Measurements from ENCODE around the gene ANOS1.

The ANOS1 gene

DNA sequence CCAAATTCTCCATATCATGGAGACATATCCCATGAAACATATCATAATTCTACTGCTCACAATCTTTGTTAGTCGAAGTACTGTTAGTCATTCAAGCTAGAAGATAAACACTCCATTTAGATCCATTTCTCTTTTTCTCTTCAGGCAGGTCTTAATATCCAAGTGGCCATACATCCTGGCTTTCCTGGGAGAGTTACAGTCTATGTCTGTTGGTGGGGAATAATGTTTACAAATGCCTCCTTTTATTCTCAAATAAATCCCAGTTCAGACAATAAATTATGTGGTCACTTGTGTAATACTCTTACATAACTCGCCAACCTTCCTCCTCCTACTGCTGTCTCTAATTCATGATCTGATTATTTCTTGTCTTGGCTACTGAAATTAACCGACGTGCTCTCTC lies 185.2 kb downstream of the ANOS1 start:
- H3K4me2 ChIP-seq (ENCODE audit: low read depth, low read length, poor library complexity, severe bottlenecking): no peak overlapping the region
- no peaks in the 10 kb centered on the region for H3K9me2 ChIP-seq (replicated peaks; ENCODE audit: insufficient read depth, low read length)
- H3K9ac ChIP-seq (ENCODE audit: low read length): no peak overlapping the region
- H3K79me2 ChIP-seq (ENCODE audit: insufficient read depth, low read length): no peaks in the 10 kb centered on the region
- no peaks in the 10 kb centered on the region for H3K36me3 ChIP-seq (ENCODE audit: low read length)
- H3K4me3 ChIP-seq (ENCODE audit: insufficient read depth, low read length, poor library complexity, severe bottlenecking): no peak overlapping the region
- no peak overlapping the region for H3K27ac ChIP-seq (ENCODE audit: low read depth, low read length)
- H3F3A ChIP-seq (ENCODE audit: insufficient read depth): no peaks in the 10 kb centered on the region
- H3K27me3 ChIP-seq (ENCODE audit: low read length): no peaks in the 10 kb centered on the region
- no peaks in the 10 kb centered on the region for H3K9me3 ChIP-seq (ENCODE audit: insufficient read depth, low read length)
- TF ChIP-seq, protein P1, sequence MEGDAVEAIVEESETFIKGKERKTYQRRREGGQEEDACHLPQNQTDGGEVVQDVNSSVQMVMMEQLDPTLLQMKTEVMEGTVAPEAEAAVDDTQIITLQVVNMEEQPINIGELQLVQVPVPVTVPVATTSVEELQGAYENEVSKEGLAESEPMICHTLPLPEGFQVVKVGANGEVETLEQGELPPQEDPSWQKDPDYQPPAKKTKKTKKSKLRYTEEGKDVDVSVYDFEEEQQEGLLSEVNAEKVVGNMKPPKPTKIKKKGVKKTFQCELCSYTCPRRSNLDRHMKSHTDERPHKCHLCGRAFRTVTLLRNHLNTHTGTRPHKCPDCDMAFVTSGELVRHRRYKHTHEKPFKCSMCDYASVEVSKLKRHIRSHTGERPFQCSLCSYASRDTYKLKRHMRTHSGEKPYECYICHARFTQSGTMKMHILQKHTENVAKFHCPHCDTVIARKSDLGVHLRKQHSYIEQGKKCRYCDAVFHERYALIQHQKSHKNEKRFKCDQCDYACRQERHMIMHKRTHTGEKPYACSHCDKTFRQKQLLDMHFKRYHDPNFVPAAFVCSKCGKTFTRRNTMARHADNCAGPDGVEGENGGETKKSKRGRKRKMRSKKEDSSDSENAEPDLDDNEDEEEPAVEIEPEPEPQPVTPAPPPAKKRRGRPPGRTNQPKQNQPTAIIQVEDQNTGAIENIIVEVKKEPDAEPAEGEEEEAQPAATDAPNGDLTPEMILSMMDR (IDR thresholded peaks at IDR 0.05; ENCODE audit: insufficient read depth, low read length, poor library complexity, severe bottlenecking): no peak
- no peak for TF ChIP-seq EZH2phosphoT487 (conservative IDR thresholded peaks at IDR 0.05; ENCODE audit: low read length)
- no peaks in the 10 kb centered on the region for H4K20me1 ChIP-seq (ENCODE audit: low read depth, low read length)
- no peak overlapping the region for H2AFZ ChIP-seq (ENCODE audit: low read depth, low read length, severe bottlenecking)

DNA sequence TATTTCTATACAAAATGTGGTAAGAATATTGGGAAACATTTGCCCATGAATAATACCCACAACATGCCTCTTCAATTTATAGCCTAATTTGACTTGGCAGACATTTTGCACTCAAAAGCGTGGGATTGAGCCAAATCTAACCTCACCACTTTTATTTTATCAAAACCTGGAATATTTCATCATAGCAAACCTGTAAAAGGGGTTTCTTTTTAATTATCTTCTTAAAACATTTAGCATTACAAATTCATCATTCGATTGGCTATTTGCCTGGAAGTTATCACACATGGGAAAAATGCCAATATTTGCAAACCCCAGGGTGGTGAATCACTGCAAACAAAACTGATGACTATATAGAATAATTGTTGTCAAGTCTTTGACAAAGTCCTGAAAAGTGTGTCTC lies 211.1 kb downstream of the ANOS1 start:
- Histone ChIP-seq H3K4me3 (ENCODE audit: insufficient read depth, low read length, poor library complexity, severe bottlenecking) (no peak overlapping the region), H3K9ac (ENCODE audit: low read length) (no peak overlapping the region), H3K4me2 (ENCODE audit: low read depth, low read length, poor library complexity, severe bottlenecking) (no peak overlapping the region), H3K79me2 (ENCODE audit: insufficient read depth, low read length) (no peaks in the 10 kb centered on the region), H4K20me1 (ENCODE audit: low read depth, low read length) (no peaks in the 10 kb centered on the region), H3K36me3 (ENCODE audit: low read length) (no peaks in the 10 kb centered on the region), H3K27ac (ENCODE audit: low read depth, low read length) (no peak overlapping the region), H3K9me2 (replicated peaks; ENCODE audit: insufficient read depth, low read length) (no peaks in the 10 kb centered on the region), H3K9me3 (ENCODE audit: insufficient read depth, low read length) (no peaks in the 10 kb centered on the region), H3F3A (ENCODE audit: insufficient read depth) (no peaks in the 10 kb centered on the region), H2AFZ (ENCODE audit: low read depth, low read length, severe bottlenecking) (no peak overlapping the region), H3K27me3 (ENCODE audit: low read length) (no peaks in the 10 kb centered on the region)
- TF ChIP-seq, protein P1 (IDR thresholded peaks at IDR 0.05; ENCODE audit: insufficient read depth, low read length, poor library complexity, severe bottlenecking): no peak
- TF ChIP-seq EZH2phosphoT487 (conservative IDR thresholded peaks at IDR 0.05; ENCODE audit: low read length): no peak

DNA sequence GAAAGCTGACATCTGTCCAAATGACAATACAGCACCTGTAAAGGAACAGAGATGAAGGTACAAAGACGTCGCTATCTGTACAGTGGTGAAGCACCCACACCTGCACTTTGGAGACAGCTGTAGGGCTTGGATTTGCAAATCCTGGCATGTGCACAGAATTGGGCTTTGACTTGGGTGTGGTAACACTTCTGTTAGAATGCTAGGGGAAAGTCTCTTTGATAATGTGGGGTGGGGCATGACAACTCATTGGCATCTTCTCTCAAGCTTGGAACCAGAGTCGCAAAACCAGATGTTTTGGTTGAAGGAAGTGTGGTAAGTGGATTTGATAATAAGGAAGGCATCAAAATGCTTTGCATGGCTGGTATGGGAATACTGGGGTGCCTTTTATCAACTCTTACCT lies 211.8 kb downstream of the ANOS1 start:
- Histone ChIP-seq H3K9me3 (ENCODE audit: insufficient read depth, low read length) (no peaks in the 10 kb centered on the region), H3F3A (ENCODE audit: insufficient read depth) (no peaks in the 10 kb centered on the region), H3K27me3 (ENCODE audit: low read length) (no peaks in the 10 kb centered on the region), H4K20me1 (ENCODE audit: low read depth, low read length) (no peaks in the 10 kb centered on the region), H3K36me3 (ENCODE audit: low read length) (no peaks in the 10 kb centered on the region), H3K27ac (ENCODE audit: low read depth, low read length) (no peak overlapping the region), H3K79me2 (ENCODE audit: insufficient read depth, low read length) (no peaks in the 10 kb centered on the region), H3K4me2 (ENCODE audit: low read depth, low read length, poor library complexity, severe bottlenecking) (no peak overlapping the region), H3K9me2 (replicated peaks; ENCODE audit: insufficient read depth, low read length) (no peaks in the 10 kb centered on the region), H3K9ac (ENCODE audit: low read length) (no peak overlapping the region), H2AFZ (ENCODE audit: low read depth, low read length, severe bottlenecking) (no peak overlapping the region), H3K4me3 (ENCODE audit: insufficient read depth, low read length, poor library complexity, severe bottlenecking) (no peak overlapping the region)
- TF ChIP-seq EZH2phosphoT487 (conservative IDR thresholded peaks at IDR 0.05; ENCODE audit: low read length): no peak
- TF ChIP-seq, protein P1 (IDR thresholded peaks at IDR 0.05; ENCODE audit: insufficient read depth, low read length, poor library complexity, severe bottlenecking): no peak
